GM12891 (cell line): Measurements from ENCODE around the gene TRIP6. TPM values are rescaled to one million over a fixed set of nuclear protein-coding genes. Genes with fewer than 3 reads are reported as not detected.

ENCODE experiments used
- DNase-seq: peaks from one replicate; pipeline ENCODE4 v3.0.0; 2011; ENCODE audit warnings: low spot score; ENCODE audit not compliant: insufficient read length
- FAIRE-seq: peaks from 2 replicates; lab custom pipeline; 2011; peaks lifted over from hg19 to GRCh38; lab: Jason Lieb, UNC
- PAX5 ChIP-seq: IDR thresholded peaks from 2 replicates; pipeline ENCODE4 v1.6.1; 2011; ENCODE audit warnings: low read length, moderate library complexity, mild to moderate bottlenecking; ENCODE audit not compliant: insufficient read depth, severe bottlenecking
- POLR2A ChIP-seq: IDR thresholded peaks from 2 replicates; pipeline ENCODE4 v1.6.1; 2011; ENCODE audit warnings: low read depth, low read length, control low read depth
- POLR2AphosphoS5 ChIP-seq: IDR thresholded peaks from 2 replicates; pipeline ENCODE4 v1.6.1; 2011; ENCODE audit warnings: low read depth, low read length, control low read depth
- POU2F2 ChIP-seq: IDR thresholded peaks from 2 replicates; pipeline ENCODE4 v1.6.1; 2011; ENCODE audit warnings: low read depth, mild to moderate bottlenecking, control low read depth, low read length, moderate library complexity
- SPI1 ChIP-seq: IDR thresholded peaks from 2 replicates; pipeline ENCODE4 v1.6.1; 2011; ENCODE audit warnings: low read depth, low read length, control low read depth
- TAF1 ChIP-seq: IDR thresholded peaks from 2 replicates; pipeline ENCODE4 v1.6.1; 2011; ENCODE audit warnings: low read depth, low read length, control low read depth
- polyA plus RNA-seq: library from polyadenylated mRNA; unstranded; fragments of >200 nt; gene quantifications from one replicate; pipeline ENCODE4 v1.2.1, GENCODE V29; 2012; ENCODE audit warnings: low read depth, missing spikeins, inconsistent platforms; ENCODE audit not compliant: missing spikeins

TRIP6 gene, protein sequence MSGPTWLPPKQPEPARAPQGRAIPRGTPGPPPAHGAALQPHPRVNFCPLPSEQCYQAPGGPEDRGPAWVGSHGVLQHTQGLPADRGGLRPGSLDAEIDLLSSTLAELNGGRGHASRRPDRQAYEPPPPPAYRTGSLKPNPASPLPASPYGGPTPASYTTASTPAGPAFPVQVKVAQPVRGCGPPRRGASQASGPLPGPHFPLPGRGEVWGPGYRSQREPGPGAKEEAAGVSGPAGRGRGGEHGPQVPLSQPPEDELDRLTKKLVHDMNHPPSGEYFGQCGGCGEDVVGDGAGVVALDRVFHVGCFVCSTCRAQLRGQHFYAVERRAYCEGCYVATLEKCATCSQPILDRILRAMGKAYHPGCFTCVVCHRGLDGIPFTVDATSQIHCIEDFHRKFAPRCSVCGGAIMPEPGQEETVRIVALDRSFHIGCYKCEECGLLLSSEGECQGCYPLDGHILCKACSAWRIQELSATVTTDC
- polyA plus RNA-seq, result 39.3 TPM

DNA sequence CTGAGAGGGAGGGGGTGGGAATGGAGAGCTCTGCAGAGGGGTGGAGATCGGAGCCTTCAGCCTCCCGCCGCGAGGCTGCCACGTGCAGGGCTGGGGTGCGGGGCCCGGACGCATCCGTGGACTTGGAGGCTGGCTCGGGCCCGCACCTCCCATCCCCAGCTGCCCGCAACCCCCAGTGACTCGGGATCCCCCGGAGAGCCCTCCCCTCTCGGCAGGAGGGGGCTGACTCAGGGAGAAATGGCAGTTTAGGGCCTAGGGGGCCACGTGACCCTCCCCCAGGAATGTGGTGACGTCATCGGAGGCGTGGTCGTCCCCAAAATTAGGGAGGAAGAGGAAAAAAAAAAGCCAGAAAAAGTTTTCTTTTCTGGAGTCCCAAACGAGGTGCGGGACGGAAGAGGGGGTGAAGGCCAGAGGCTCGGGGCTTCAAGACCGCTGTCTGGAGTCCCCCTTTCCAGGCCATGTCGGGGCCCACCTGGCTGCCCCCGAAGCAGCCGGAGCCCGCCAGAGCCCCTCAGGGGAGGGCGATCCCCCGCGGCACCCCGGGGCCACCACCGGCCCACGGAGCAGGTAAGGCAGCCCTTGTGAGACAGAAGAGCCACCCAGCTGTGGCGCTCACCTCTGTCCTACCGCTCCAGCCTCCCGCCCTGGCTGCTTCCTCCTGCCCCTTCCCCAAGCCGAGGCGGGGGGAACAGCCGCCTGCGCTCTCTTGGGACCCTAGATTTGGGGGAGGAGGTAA, at the start of gene TRIP6:
TRIP6 (plus strand) TSS at position 348 of the 736 bp plus-strand sequence; CDS start at position 459, 111 bp downstream.
- TF ChIP-seq POLR2AphosphoS5, result no peak; the same call in 1 of the 2 replicates
- no peak for TF ChIP-seq SPI1
- 0 out of 2 replicates have a peak, but pooled peaks have one; percentile 23 for TF ChIP-seq POU2F2
- FAIRE-seq (peak; percentile 87), DNase-seq (peak; percentile 82)

DNA sequence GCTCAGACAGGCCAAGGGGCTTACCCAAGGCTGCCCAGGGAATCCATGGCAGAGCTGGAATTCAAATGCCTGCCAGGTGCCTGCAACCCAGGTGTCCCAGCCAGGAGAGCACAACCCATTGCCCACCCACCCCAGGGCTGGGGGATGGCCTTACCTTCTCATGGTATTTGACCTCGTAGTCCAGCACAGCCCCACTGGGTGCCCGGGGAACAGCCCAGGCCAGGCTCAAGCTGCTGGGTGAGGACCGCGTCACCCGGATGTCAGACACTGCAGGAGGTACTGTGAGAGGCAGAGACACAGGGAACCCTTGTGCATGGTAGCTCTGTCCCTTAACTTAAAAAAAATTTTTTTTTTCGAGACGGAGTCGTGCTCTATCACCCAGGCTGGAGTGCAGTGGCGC, 48.8 kb upstream of the TRIP6 start:
- FAIRE-seq (no peak), DNase-seq (no peak)
- no peak for TF ChIP-seq TAF1
- no peak for TF ChIP-seq POLR2A
- no peak for TF ChIP-seq POLR2AphosphoS5
- TF ChIP-seq POU2F2, result no peak
- no peak for TF ChIP-seq SPI1
- TF ChIP-seq PAX5, result no peak

DNA sequence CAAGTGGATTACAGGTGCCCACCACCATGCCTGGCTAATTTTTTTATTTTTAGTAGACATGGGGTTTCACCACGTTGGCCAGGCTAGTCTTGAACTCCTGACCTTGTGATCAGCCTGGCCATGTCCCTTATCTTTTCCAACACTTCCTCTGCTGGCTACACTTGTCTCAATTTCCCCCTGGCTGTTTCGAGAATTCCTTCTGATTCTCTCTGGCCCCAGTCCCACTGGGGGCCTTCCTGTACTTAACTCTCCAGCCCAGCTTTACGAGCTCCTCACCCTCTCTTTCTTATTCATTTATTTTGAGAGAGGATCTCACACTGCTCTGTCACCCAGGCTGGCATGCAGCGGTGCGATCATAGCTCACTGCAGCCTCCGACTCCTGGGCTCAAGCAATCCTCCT, 48.4 kb upstream of the TRIP6 start:
- no peak for DNase-seq
- no peak for FAIRE-seq
- TF ChIP-seq POLR2A (no peak), TAF1 (no peak), POU2F2 (no peak), POLR2AphosphoS5 (no peak), SPI1 (no peak)

DNA sequence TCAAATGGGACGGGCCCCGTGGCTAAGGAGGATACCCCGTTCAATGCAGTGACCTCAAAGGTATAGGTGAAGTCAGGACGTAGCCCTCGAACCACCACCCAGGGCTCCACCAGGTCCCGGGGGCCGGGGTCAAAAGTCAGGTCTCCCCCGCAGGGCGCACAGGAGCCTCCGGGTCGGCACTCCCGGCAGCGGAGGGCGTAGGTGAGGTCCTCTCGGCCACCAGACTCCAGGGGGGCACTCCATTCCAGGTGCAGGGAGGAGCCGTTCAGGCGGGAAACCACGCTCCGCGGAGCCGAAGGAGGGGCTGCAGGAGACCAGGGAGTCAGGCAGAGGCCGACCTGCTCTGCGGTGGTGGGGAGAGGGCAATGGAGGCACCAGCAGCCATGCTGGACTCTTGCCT, 47.6 kb upstream of the TRIP6 start:
- TF ChIP-seq PAX5 (no peak), SPI1 (no peak), POU2F2 (no peak), POLR2AphosphoS5 (no peak), TAF1 (no peak), POLR2A (no peak)
- FAIRE-seq (no peak), DNase-seq (no peak)

DNA sequence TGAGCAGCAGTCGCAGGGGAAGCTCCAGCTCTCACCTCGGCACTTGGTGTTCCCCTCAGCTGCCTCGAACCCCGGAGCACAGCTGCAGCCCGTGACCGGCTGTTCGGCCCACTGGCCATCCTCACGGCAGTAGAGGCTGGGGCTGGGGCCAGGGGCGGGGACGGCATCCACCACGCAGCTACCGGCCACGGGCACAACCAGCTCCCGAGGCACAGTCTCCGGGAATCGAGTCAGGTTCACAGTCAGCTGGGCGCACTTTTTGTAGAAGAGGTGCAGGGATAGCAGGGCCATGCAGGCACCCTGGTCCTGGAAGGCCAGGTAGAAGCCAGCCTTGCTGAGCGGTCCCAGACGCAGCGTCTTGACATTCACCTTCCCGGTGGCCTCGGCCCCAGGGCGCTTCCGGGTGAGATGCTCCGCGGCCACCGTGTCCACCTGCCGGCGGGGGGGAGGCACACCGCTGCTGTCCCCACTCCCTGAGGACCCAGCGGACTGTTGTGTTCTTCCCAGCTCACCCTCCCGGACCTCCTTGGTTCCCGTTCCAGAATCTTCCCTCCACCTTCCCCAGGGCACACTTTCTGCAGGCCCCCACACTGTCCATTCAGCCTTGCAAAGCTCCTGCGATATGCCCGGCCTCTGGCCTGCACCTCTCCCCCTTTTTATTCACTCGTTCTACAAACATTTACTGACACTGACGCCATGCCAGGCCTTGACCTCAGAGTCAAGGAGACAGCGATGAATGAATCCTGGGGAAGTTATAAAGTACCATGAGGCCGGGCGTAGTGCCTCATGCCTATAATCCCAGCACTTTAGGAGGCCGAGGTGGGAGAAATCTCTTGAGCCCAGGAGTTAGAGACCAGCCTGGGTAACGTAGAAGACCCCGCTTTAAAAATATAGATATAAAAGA, 44.7 kb upstream of the TRIP6 start:
- TF ChIP-seq POU2F2 (no peak), POLR2A (no peak), POLR2AphosphoS5 (no peak), TAF1 (no peak), SPI1 (no peak), PAX5 (no peak)
- no peak for FAIRE-seq

DNA sequence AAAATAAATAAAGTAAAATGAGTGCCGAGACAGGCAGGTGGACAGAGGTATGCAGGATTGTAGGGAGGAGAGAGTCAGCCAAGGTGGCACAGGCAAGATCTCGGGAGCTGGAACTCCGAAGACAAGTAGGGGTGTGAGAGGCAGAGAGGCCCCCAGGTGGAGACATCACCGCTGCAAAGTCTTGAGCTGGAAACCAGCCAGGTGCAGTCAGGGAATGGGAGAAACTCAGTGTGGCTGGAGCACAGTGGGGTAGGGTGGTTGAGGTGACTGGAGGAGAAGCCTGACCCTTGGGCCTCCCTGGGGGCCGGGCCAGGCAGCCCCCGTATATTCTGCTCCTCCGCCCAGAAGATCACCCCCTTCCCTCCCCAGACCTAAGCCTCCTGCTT, 44.1 kb upstream of the TRIP6 start:
- no peak for TF ChIP-seq POLR2AphosphoS5
- no peak for TF ChIP-seq SPI1
- TF ChIP-seq POLR2A, result no peak
- TF ChIP-seq TAF1, result no peak
- no peak for TF ChIP-seq PAX5
- no peak for TF ChIP-seq POU2F2
- DNase-seq (no peak), FAIRE-seq (no peak)

More for the DNA sequence above, 44.7 kb upstream of the TRIP6 start:
- DNase-seq, result no peak

DNA sequence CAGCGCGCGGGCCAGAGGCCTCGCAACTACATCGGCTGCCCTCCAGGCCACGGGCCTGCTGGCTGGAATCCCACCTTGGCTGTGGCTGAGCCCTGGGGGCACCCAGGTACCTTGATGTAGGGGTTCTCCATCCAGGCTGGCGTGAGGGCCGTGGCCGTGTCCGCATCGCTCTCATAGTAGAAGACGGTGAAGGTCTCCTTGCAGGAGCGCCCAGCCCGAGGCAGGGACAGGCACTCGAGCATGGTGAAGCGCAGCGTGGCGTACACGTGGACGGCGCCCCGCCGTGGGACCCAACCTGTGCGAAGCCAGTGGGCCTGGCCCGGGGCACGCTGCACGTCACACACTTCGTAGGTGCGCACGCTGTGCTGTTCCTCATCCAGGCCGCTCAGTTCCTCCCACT, 43.7 kb upstream of the TRIP6 start:
- FAIRE-seq, result no peak
- TF ChIP-seq SPI1 (no peak), POLR2A (no peak), TAF1 (no peak), PAX5 (no peak), POU2F2 (no peak), POLR2AphosphoS5 (no peak)
- DNase-seq, result no peak

DNA sequence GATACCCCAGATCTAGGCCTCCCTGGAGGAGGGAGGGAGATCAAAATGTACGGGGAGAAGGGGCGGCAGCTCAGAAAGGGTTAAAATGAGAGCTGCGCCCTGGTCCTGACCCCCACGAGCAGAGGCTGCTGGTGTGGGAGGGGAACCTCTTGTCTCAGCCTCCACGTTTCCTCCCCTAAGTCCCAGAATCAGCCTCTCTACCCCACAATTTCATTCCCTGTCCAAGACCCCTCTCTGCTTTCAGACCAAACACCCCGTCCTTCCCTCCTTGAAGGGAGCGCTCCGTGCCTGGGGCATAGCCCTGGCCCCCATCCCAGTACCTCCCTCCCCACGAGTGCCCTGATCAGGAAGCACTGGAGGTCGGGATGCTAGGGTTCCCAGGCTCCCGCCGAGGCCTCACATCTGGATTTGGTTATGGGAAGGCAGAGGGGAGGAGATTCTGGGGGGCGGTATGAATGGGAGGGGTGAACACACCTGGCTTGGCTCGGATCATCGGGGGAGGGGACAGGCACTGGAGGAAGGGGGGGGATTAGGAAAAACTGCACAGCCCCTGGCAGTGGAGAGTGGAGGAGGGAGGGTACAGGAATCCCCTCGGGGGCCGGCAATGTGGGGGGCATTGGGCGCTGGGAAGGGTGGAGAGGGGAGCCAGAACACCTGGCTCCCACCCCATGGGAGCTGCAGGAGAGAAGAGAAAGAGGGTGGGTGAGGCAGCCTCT, 42.5 kb upstream of the TRIP6 start:
- DNase-seq (no peak), FAIRE-seq (no peak)
- TF ChIP-seq PAX5 (no peak), TAF1 (no peak), POLR2AphosphoS5 (no peak), POLR2A (no peak), POU2F2 (no peak), SPI1 (no peak)
